Measurements from ENCODE around the gene CPNE6.

DNA sequence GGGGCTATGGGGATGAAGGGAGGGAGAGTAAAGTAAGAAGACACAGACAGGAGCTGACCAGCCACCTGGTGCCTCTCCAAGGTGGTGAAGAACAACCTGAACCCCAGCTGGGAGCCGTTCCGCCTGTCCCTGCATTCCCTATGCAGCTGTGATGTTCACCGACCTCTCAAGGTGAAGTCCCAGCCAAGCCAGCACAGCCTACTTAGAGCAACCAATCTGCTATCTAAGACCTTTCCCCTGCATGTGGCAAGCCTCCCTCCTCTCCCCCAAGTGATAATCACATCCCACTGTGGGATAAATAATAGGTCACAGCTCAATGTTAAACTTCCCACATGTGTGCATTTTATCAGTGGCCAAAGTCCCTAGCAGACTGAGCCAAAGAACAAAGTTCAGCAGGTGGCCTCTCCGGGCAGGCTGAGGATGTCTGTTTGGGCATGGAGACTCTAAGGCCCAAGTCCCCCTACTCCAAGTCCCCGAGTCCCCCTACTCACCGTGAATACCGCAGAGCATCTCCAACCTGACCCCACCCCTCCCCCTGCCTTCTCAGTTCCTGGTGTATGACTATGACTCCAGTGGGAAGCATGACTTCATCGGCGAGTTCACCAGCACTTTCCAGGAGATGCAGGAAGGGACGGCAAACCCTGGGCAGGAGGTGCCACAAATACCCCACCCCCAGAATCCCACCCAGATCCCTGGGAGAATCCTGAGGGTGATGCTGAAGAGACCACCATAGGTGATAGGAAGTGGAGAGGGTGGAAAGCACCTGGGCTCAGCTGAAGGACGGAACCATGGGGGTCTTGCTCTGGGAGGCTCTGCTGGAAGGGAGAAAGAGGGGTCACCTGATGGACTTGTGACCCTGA lies 3.5 kb downstream of the CPNE6 start:
- TF ChIP-seq CTCF (conservative IDR thresholded peaks at IDR 0.05; ENCODE audit: low read depth, low read length) (no peak), EZH2 (IDR thresholded peaks at IDR 0.05; ENCODE audit: low read length, unreplicated experiment) (no peak), EZH2phosphoT487 (IDR thresholded peaks at IDR 0.05; ENCODE audit: borderline replicate concordance, low read length) (no peak)

Data from PC-3 (cell line).